ENCODE data around the gene NECAB2. TPM values are rescaled to one million over a fixed set of nuclear protein-coding genes. Genes with fewer than 3 reads are reported as not detected.

The NECAB2 gene
- total and polyA plus RNA-seq, 2 experiments from 2014 or later, result 1.6 to 5.1 TPM

GRCh38 chr16:83929811-83930555 lies 38.1 kb upstream of the NECAB2 start:
- Mint-ChIP-seq H3K27ac (no peak overlapping the region), H3K9me3 (no peaks in the 10 kb centered on the region; the same call in 2 of the 3 replicates), H3K4me3 (no peak overlapping the region), H3K36me3 (ENCODE audit: low read depth) (no peaks in the 10 kb centered on the region; the same call in 1 of the 3 replicates), H3K27me3 (ENCODE audit: insufficient read depth, low read depth, poor library complexity) (peaks cover 19% of the 10 kb centered on the region), H3K4me1 (peaks cover 17% of the 10 kb centered on the region)
- no peaks in the 10 kb centered on the region for H3K36me3 ChIP-seq (ENCODE audit: insufficient read depth)
- no peak overlapping the region for H3K4me2 ChIP-seq
- H3K79me2 ChIP-seq (replicated peaks; ENCODE audit: insufficient read depth), result no peaks in the 10 kb centered on the region
- DNase-seq (ENCODE audit: low spot score) (no peak), ATAC-seq (no peak)
- H2AFZ ChIP-seq, result no peak overlapping the region
- H3K27me3 ChIP-seq (ENCODE audit: insufficient read depth), result no peaks in the 10 kb centered on the region
- TF ChIP-seq NANOG (IDR thresholded peaks at IDR 0.05; ENCODE audit: borderline replicate concordance) (no peak), ETS1 (IDR thresholded peaks at IDR 0.05) (no peak), POLR2AphosphoS5 (IDR thresholded peaks at IDR 0.05; ENCODE audit: low read depth) (no peak)
- no peak overlapping the region for H3K27ac ChIP-seq (ENCODE audit: low read depth)
- H4K20me1 ChIP-seq (replicated peaks; ENCODE audit: insufficient read depth), result no peaks in the 10 kb centered on the region
- no peak overlapping the region for H3K4me3 ChIP-seq
- no peaks in the 10 kb centered on the region for H3K9me2 ChIP-seq (ENCODE audit: insufficient read depth)
- no peaks in the 10 kb centered on the region for H3F3A ChIP-seq (replicated peaks; ENCODE audit: low read depth)
- peaks cover 13% of the 10 kb centered on the region for H3K4me1 ChIP-seq (ENCODE audit: insufficient read depth)

GRCh38 chr16:83930730-83931500 lies 37.1 kb upstream of the NECAB2 start:
- Mint-ChIP-seq H3K27ac (no peak overlapping the region), H3K4me3 (no peak overlapping the region), H3K27me3 (ENCODE audit: insufficient read depth, low read depth, poor library complexity) (peaks cover 17% of the 10 kb centered on the region), H3K36me3 (ENCODE audit: low read depth) (no peaks in the 10 kb centered on the region; the same call in 1 of the 3 replicates), H3K9me3 (no peaks in the 10 kb centered on the region; the same call in 2 of the 3 replicates), H3K4me1 (peaks cover 10% of the 10 kb centered on the region)
- Histone ChIP-seq H4K20me1 (replicated peaks; ENCODE audit: insufficient read depth) (no peaks in the 10 kb centered on the region), H3K4me3 (no peak overlapping the region), H3F3A (replicated peaks; ENCODE audit: low read depth) (no peaks in the 10 kb centered on the region), H3K36me3 (ENCODE audit: insufficient read depth) (no peaks in the 10 kb centered on the region), H2AFZ (no peak overlapping the region), H3K4me2 (no peak overlapping the region), H3K4me1 (ENCODE audit: insufficient read depth) (peaks cover 13% of the 10 kb centered on the region), H3K27me3 (ENCODE audit: insufficient read depth) (no peaks in the 10 kb centered on the region), H3K9me2 (ENCODE audit: insufficient read depth) (no peaks in the 10 kb centered on the region), H3K27ac (ENCODE audit: low read depth) (no peak overlapping the region), H3K79me2 (replicated peaks; ENCODE audit: insufficient read depth) (no peaks in the 10 kb centered on the region)
- DNase-seq (ENCODE audit: low spot score) (no peak), ATAC-seq (no peak)
- TF ChIP-seq ZNF331 (CRISPR knock-in tag; IDR thresholded peaks at IDR 0.05; ENCODE audit: low read depth) (no peak), STAT1 (IDR thresholded peaks at IDR 0.05; ENCODE audit: unreplicated experiment) (no peak), REST (IDR thresholded peaks at IDR 0.05; ENCODE audit: unreplicated experiment) (no peak), EZH2 (IDR thresholded peaks at IDR 0.05; ENCODE audit: low read depth, unreplicated experiment) (no peak), JUNB (IDR thresholded peaks at IDR 0.05; ENCODE audit: unreplicated experiment) (no peak), CTCF (conservative IDR thresholded peaks at IDR 0.05; ENCODE audit: low read depth in 2 of 2) (no peak), CREB1 (CRISPR knock-in tag; IDR thresholded peaks at IDR 0.05; ENCODE audit: low read depth) (no peak), NANOG (IDR thresholded peaks at IDR 0.05; ENCODE audit: borderline replicate concordance) (no peak), ZNF114 (CRISPR knock-in tag; IDR thresholded peaks at IDR 0.05) (no peak), POLR2AphosphoS5 (IDR thresholded peaks at IDR 0.05; ENCODE audit: low read depth) (no peak)

Data from GM23338 (cell line).